ENCODE data around the gene ARL13B. TPM values are rescaled to one million over a fixed set of nuclear protein-coding genes. Genes with fewer than 3 reads are reported as not detected.

The ARL13B gene
- polyA plus RNA-seq, 1 of the 3 experiments (the other 2 are of a cell fraction): 4.9 TPM

DNA sequence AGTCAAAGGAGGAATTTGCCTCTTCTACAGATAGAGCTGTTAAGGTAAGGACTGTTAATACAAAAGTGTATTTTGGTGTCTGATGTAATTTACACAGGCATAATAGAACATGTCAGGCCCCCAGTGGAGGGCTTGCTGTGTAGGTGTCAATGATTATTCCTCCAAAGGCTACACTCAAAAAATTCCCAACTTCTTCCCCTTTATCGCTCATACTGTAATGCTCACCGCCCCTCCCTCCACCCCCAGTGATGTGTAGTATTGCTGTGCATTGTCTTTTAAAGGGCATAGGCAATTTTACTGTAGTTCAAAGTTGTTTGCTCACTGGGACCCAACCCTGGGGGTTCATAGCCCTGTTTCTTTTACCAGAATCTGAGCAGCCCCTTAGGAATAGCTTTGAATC, 115.2 kb downstream of the ARL13B start:
- Histone ChIP-seq H3F3A (replicated peaks; ENCODE audit: insufficient read depth) (no peaks in the 10 kb centered on the region), H3K27me3 (ENCODE audit: insufficient read depth) (no peaks in the 10 kb centered on the region), H2AFZ (ENCODE audit: low read depth) (no peak overlapping the region), H3K9me2 (no peaks in the 10 kb centered on the region), H3K4me2 (no peak overlapping the region), H3K27ac (ENCODE audit: low read depth in 2 of 2, low read length in 1 of 2) (no peak overlapping the region), H3K9me3 (no peaks in the 10 kb centered on the region), H3K4me3 (ENCODE audit: low read depth in 2 of 2, low read length in 1 of 2) (no peak overlapping the region), H3K79me2 (ENCODE audit: insufficient read depth) (no peaks in the 10 kb centered on the region), H3K36me3 (replicated peaks in 1 of 2; ENCODE audit: control insufficient read depth in 1 of 2, insufficient read depth in 2 of 2, low read length in 1 of 2) (peaks cover 38 to 54% of the 10 kb centered on the region in 2 experiments), H4K20me1 (ENCODE audit: insufficient read depth) (no peaks in the 10 kb centered on the region), H3K4me1 (ENCODE audit: control insufficient read depth in 1 of 2, insufficient read depth in 2 of 2, low read depth in 1 of 2, low read length in 1 of 2) (no peaks in the 10 kb centered on the region), H3K9ac (no peak overlapping the region)
- WGBS (ENCODE audit: low lambda C conversion rate): 93% methylated on average over 2 of the region's 2 CpGs
- ChIA-PET POLR2A (no interaction called here), CTCF (interaction anchor here (1.2 kb wide), 1 partner anchor 25 kb away, joined by 3 read pairs; no protein-coding TSS in a partner anchor)
- TF ChIP-seq FOXM1 (IDR thresholded peaks at IDR 0.05; ENCODE audit: low read depth): no peak
- TF ChIP-seq EP300 (IDR thresholded peaks at IDR 0.05; ENCODE audit: borderline replicate concordance in 1 of 2, low read depth in 1 of 2, low read length in 1 of 2): no peak
- no peak for TF ChIP-seq CTCF (IDR thresholded peaks at IDR 0.05)
- no peak for TF ChIP-seq FOSL2 (IDR thresholded peaks at IDR 0.05; ENCODE audit: borderline replicate concordance, low read depth)
- TF ChIP-seq YY1 (IDR thresholded peaks at IDR 0.05; ENCODE audit: low read depth): no peak
- TF ChIP-seq PBX3 (IDR thresholded peaks at IDR 0.05): no peak
- no peak for TF ChIP-seq SMC3 (IDR thresholded peaks at IDR 0.05; ENCODE audit: low read depth, low read length)
- no peak for TF ChIP-seq USF1 (IDR thresholded peaks at IDR 0.05; ENCODE audit: borderline replicate concordance, low read depth)
- no peak for TF ChIP-seq MXI1 (IDR thresholded peaks at IDR 0.05; ENCODE audit: low read depth, low read length)
- TF ChIP-seq GATA2 (CRISPR knock-in tag; IDR thresholded peaks at IDR 0.05): no peak
- no peak for TF ChIP-seq POLR2AphosphoS5 (IDR thresholded peaks at IDR 0.05; ENCODE audit: low read depth, low read length)
- TF ChIP-seq, protein P1, sequence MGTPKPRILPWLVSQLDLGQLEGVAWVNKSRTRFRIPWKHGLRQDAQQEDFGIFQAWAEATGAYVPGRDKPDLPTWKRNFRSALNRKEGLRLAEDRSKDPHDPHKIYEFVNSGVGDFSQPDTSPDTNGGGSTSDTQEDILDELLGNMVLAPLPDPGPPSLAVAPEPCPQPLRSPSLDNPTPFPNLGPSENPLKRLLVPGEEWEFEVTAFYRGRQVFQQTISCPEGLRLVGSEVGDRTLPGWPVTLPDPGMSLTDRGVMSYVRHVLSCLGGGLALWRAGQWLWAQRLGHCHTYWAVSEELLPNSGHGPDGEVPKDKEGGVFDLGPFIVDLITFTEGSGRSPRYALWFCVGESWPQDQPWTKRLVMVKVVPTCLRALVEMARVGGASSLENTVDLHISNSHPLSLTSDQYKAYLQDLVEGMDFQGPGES (IDR thresholded peaks at IDR 0.05; ENCODE audit: low read depth, low read length): no peak
- no peak for TF ChIP-seq EZH2phosphoT487 (IDR thresholded peaks at IDR 0.05; ENCODE audit: borderline replicate concordance, low read depth)
- no peak for TF ChIP-seq JUND (IDR thresholded peaks at IDR 0.05)
- no peak for TF ChIP-seq ZBTB33 (IDR thresholded peaks at IDR 0.05; ENCODE audit: borderline replicate concordance, low read depth)
- TF ChIP-seq GABPA (IDR thresholded peaks at IDR 0.05; ENCODE audit: low read depth): no peak
- TF ChIP-seq CHD2 (IDR thresholded peaks at IDR 0.05; ENCODE audit: low read length, partially characterized antibody): no peak
- TF ChIP-seq TEAD4 (IDR thresholded peaks at IDR 0.05; ENCODE audit: borderline replicate concordance, insufficient read depth): no peak
- TF ChIP-seq ELF1 (IDR thresholded peaks at IDR 0.05): no peak
- no peak for TF ChIP-seq TCF12 (IDR thresholded peaks at IDR 0.05)
- DNase-seq: no peak

All from SK-N-SH (cell line).